ENCODE data around the gene LFNG. TPM values are rescaled to one million over a fixed set of nuclear protein-coding genes. Genes with fewer than 3 reads are reported as not detected.

LFNG gene
- total RNA-seq, 3 donors from 2014 or later, result 31.7 to 95.0 (median 71.7) TPM

DNA sequence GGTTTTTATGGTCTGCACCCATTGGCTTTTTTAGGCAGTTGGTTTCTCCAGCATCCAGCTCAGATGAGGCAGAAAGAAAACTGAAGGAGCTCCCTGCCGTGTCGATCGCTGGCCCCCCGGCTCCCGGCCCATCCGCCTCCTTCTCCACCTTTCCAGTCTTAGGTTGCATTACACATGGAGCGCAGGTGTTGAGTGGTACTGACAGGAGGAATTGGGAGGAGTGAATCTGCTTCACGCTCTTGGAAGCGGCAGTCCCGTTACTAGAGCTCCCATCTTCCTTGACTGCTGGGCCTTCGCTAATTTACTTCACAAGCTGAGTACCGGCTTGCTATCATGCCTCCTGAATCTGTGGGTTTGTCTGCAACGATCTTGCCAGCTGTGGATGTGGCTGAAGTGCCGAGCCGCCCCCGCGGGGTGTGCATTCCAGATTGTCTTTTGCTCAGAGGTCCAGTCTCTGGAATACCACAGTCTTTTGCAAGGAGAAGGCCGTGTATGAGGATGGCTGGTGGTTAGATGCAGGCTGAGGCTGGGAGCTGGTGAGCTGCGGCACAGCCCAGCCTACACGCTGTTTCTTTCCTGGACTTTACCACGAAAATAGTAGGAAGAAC, 56.3 kb downstream of the LFNG start:
- DNase-seq, result no peak
- ATAC-seq, result no peak
- Histone ChIP-seq H3K4me3 (no peak overlapping the region), H3K4me1 (ENCODE audit: low read depth) (no peaks in the 10 kb centered on the region), H3K36me3 (ENCODE audit: low read depth) (no peaks in the 10 kb centered on the region), H3K9me3 (no peaks in the 10 kb centered on the region)
- intact Hi-C loops (cut with DNase I, micrococcal nuclease), result no loop called here
- TF ChIP-seq, protein P1, sequence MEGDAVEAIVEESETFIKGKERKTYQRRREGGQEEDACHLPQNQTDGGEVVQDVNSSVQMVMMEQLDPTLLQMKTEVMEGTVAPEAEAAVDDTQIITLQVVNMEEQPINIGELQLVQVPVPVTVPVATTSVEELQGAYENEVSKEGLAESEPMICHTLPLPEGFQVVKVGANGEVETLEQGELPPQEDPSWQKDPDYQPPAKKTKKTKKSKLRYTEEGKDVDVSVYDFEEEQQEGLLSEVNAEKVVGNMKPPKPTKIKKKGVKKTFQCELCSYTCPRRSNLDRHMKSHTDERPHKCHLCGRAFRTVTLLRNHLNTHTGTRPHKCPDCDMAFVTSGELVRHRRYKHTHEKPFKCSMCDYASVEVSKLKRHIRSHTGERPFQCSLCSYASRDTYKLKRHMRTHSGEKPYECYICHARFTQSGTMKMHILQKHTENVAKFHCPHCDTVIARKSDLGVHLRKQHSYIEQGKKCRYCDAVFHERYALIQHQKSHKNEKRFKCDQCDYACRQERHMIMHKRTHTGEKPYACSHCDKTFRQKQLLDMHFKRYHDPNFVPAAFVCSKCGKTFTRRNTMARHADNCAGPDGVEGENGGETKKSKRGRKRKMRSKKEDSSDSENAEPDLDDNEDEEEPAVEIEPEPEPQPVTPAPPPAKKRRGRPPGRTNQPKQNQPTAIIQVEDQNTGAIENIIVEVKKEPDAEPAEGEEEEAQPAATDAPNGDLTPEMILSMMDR (IDR thresholded peaks at IDR 0.05), result no peak

DNA sequence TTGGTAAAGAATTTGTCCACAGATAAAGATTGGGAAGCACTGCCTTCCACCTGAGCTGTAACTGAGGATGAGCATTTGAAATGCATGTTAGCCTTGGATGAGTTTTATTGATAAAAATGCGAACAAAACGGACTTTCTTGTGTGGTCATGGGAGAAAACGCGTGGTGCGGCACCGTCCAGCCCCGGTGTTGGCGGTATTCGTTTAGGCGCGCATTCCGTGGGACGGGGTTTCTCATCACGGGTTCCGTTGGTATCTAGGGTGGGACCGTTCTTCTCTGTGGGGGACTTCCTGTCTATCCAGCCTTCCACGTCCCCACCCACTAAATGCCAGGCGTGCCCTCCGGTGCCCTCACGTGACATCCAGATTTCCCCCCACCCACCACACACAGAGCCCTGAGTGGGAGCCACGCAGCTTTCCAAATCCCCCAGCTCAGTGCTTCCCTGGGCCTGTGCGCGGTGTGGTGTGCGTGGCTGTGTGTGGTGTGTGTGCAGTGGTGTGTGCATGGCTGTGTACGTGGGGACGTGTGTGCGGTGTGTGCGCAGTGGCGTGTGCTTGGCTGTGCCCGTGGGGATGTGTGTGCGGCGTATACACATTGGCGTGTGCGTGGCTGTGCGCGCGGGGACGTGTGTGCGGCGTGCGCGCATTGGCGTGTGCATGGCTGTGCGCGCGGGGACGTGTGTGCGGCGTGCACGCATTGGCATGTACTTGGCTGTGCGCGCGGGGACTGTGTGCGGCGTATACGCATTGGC, 57.3 kb downstream of the LFNG start:
- Histone ChIP-seq H3K4me1 (ENCODE audit: low read depth) (no peaks in the 10 kb centered on the region), H3K4me3 (no peak overlapping the region), H3K9me3 (no peaks in the 10 kb centered on the region), H3K36me3 (ENCODE audit: low read depth) (no peaks in the 10 kb centered on the region)
- ATAC-seq (no peak), DNase-seq (no peak)
- intact Hi-C loops (cut with DNase I, micrococcal nuclease), result no loop called here
- TF ChIP-seq, protein P1 (IDR thresholded peaks at IDR 0.05), result no peak

Small RNAs within 50 kb of the gene (microRNA-seq; reads per million reads assigned to microRNA genes)
- gene MIR4648, result not detected

Other genes with a start within 250 kb of the LFNG start
- gene SNX8, start 205.3 kb upstream of the LFNG start, total RNA-seq, result 10 to 100 TPM; 20.8 to 30.1 (median 23.2) TPM
- 100 to 1,000 TPM in 2 of 3 donors, 10 to 100 TPM in 1; 91.6 to 127 (median 110) TPM for gene EIF3B, start 164.9 kb upstream of the LFNG start, total RNA-seq
- 10 to 100 TPM; 10.7 to 20.9 (median 12.2) TPM for gene CHST12, start 116.2 kb upstream of the LFNG start, total RNA-seq
- gene GRIFIN, start 43.4 kb upstream of the LFNG start, total RNA-seq, result not detected
- 10 to 100 TPM; 20.7 to 27.9 (median 22.1) TPM for gene BRAT1, start 35.8 kb downstream of the LFNG start, total RNA-seq
- 10 to 100 TPM; 27.9 to 41.2 (median 35.9) TPM for gene IQCE, start 39.2 kb downstream of the LFNG start, total RNA-seq
- gene TTYH3, start 112.2 kb downstream of the LFNG start, total RNA-seq, result 10 to 100 TPM; 23.4 to 63.7 (median 32.1) TPM
- 1 to 10 TPM in 1 of 3 donors, under 1 TPM in 1, not detected in 1; 0.61 to 1.3 TPM for gene AMZ1, start 168.4 kb downstream of the LFNG start, total RNA-seq

All from mucosa of descending colon (tissue), 3 donors.